ENCODE data around the gene MLEC.

The MLEC gene, protein sequence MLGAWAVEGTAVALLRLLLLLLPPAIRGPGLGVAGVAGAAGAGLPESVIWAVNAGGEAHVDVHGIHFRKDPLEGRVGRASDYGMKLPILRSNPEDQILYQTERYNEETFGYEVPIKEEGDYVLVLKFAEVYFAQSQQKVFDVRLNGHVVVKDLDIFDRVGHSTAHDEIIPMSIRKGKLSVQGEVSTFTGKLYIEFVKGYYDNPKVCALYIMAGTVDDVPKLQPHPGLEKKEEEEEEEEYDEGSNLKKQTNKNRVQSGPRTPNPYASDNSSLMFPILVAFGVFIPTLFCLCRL

DNA sequence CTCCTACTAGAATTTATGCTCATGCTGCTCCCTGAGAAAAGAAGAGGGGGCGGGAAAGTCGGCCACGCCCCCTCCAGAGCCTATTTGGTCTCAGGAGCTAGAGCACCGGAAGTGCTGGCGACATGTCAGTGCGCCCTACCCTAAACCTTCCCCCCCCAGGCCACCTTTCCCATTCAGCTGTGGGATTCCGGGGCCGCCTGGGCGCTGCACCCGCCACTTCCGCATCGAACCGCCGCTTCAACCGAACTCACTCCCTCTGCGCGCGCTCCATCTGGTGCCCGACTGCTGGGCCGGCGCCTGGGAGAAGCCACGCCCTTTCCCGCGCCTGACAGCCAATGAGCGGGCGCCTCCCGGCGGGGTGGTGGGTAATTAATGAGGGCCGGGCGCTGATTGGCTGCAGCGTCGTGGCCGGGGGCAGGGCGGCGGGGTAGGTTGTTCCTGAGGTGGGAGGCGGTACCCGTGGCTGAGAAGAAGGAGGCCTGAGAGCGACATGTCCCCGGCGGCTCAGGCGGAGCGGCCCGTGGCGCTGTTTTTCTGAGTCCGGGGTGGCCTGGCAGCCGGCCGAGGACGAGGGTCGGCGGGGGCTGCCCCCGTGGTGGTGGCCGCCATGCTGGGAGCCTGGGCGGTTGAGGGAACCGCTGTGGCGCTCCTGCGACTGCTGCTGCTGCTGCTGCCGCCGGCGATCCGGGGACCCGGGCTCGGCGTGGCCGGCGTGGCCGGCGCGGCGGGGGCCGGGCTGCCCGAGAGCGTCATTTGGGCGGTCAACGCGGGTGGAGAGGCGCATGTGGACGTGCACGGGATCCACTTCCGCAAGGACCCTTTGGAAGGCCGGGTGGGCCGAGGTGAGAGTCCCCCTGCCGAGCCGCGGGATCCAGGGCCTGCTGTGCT is at the start of gene MLEC:
MLEC (plus strand) TSS at position 460 of the 888 bp plus-strand sequence; CDS start at position 608, 148 bp downstream.
- DNase-seq = peak; percentile 98

DNA sequence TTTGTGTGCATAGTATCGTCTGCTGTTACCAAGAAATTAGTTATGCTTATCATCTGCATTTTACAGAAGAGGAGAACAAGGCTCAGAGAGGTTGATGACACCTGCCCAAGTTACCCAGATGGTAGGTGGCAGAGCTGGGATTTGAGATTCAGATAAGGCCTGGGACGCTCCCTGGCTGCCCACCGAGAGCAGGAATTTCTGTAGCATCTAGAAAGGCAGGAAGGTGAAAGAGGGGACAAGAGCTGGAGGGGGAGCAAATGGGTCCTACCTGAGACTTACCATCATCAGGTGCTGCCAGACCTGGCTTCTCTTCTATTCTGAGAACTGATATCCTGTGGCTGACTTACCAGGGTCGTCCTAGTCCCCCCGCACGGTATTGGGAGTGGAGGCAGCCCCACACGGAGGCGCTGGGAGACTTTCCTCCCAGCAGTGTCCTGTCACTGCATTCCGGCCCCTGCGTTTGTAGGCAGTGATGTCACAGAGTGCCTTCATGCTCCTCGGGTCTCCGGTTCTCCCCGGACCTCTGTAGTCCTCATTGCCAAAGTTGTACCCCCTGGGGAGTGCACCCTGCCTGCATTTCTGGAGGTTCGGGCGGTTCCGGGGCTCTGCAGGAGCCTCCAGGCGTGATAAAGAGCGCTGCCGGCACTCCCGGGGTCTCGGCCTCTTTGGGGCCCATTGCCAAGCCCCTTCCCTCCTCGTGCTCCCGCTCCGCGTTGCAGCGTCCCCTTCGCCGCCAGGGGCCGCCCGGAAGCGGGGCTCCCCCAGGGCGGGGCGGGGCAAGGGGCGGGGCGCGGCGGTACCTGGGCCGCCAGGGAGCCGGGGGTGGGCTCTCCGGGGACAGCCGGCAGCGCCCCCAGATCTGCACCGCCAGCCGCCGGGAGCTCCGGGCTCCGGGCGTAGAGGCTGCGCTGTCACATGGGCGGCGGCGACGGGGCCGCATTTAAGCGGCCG is 46.9 kb upstream of the MLEC start, which contains the start of gene CABP1:
CABP1 (plus strand) TSS at position 856 of the 951 bp plus-strand sequence; CDS start at position 916, 60 bp downstream.
- peak; percentile 59 for DNase-seq

DNA sequence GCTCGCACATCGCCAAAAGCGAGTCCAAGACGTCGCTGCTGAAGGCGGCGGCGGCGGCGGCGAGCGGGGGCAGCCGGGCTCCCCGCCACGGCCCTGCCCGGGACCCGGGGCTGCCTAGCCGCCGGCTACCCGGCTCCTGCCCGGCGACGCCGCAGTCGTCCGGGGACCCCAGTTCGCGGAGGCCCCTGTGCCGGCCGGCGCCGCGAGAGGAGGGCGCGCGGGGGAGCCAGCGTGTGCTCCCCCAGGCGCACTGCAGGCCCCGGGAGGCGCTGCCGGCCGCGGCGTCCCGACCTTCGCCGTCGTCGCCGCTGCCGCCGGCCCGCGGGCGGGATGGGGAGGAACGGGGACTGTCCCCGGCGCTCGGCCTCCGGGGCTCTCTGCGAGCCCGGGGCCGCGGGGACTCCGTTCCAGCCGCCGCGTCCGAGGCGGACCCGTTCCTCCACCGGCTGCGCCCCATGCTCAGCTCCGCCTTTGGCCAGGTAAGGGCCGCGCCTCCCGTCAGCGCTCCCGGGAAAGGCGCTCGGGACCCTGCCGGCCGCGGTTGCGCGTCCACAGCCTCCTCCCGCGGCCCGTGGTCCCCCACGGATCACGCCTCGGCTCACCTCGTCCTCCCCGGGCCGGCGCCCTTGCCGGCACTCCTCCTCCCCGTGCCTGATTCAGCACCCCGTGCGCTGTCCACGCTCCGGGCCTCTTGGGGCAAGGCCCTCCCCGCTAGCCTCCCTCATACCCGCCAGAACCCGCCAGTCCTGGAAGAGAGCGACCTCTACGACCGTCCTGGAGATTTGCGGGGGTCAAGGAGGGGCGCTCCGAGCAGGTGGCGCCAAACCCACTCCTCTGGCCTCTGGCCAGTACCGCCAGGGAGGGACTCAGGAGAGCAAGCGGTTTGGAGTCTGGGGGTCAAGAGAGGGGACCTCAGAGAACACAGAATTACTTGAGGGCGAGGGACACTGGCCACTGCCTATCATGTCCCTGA is 45.8 kb upstream of the MLEC start:
- no peak for DNase-seq

DNA sequence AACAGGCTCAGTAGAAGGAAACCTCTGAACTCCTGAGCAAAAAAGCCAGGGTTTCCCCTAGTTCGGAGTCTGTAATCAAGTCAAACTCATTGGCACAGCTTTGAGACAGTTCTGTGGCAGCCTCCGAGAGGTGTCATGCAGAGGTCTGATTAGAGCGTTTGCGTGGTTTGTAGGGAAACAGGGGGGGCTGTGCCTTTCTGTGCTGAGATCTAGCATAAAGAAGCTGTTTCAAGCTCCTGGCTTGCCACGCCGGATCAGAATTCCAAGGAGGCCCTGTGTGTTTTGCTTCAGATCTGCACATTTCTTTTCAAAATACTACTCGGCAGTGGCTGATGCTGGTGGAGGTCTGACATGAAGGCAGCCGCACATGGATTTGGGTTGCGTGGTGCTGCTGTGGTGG is 44.8 kb upstream of the MLEC start:
- no peak for DNase-seq

DNA sequence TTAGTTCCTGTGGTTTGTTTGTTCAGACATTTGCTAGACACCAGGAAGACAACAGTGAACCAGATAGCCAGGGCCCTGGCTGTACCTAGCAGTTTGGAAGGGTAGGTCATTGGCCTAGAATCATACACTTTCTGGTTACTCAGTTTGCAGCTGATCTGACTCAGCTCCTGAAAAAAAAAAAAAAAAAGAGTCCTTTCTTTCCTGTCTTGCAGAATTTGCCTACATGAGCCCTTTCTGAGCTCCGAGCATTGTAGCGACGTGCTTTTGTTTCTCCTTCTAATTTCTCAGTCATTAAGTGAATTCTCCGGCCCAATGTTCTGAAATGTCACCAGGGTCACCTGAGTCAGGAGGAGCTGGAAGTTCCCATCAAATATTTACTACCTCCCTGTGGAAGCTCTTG is 44.1 kb upstream of the MLEC start:
- DNase-seq = no peak

DNA sequence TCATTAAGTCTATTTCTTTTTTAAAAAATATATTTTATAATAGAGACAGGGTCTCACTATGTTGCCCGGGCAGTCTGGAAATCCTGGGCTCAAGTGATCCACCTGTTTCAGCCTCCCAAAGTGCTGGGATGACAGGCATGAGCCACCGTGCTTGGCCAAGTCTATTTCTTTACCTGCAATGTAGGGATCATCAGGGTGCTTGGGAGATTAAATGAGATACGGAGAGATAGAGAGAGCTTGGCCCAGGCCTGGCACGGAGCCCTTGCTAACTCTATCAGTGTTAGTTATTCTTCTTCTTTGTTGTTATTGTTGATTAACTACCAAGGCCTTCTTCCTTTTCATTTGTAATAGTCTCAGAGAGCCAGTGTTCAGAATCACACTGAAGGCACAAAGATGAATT is 43.4 kb upstream of the MLEC start:
- DNase-seq = no peak

DNA sequence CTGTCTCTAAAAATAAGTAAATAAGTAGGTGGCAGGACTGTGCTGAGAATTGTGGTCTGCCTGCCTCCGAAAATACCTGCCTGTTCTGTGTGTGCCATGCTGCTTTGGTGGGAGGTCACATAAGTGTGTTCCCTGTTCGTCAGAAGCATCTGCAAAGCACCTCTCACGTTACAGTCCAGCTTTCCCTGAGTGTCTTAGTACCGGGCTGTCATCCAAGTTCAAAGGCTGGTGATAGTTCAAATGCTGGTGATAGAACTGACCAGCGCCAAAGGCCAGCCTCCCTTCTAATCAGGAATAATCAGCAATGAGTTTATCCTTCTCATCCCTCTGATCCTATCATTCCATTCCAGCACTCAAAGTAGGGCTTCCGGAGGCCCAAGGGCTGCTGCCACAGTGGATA is 40.9 kb upstream of the MLEC start:
- DNase-seq = no peak

DNA sequence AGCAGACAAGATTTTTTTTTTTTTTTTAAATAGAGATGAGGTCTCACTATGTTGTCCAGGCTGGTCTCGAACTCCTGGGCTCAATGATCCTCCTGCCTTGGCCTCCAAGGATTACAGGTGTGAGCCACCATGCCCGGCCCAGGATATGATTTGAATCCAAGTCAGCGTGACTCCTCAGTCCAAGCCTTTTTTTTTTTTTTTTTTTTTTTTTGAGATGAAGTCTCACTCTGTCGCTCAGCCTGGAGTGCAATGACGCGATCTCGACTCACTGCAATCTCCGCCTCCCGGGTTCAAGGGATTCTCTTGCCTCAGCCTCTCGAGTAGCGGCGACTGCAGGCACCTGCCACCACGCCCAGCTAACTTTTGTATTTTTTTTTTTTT is 39.6 kb upstream of the MLEC start:
- no peak for DNase-seq

DNA sequence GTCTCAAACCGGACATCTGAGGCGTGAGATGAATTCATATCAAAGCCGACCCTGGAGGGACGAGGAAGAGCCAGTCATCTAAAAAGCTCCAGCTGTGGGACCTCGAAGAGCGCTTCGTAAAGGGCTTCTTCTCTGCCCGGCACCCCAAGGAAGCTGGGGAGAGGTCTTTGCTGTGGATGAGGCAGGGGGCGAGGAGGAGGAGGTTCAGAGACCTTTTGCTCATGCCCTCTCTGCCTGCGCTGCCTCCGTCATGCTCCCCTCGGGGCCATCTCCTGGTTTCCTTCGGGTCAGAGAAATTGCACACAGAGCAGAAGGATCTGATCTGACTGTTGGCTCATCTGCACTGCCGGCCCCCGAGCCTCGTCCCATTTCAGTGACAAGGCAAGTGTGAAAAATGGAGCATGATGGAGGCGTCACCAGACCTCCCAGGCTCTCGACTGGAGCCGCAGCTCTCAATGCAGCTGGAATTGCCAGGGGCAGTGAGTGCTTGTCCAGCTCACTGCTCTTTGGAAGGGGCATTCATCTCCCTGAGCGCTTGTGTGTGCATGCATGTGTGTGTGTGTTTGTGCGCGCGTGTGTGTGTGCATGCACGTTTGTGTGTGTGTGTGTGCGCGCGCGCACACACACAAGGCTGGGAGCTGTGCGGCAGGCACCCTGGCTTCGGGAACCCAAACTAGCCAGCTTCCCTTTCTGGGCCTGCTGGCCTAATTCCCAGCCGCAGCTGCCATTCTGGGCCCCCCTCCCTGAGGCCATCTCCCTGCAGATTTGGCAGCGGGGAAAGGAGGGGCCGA is 37.3 kb upstream of the MLEC start:
- DNase-seq = no peak

DNA sequence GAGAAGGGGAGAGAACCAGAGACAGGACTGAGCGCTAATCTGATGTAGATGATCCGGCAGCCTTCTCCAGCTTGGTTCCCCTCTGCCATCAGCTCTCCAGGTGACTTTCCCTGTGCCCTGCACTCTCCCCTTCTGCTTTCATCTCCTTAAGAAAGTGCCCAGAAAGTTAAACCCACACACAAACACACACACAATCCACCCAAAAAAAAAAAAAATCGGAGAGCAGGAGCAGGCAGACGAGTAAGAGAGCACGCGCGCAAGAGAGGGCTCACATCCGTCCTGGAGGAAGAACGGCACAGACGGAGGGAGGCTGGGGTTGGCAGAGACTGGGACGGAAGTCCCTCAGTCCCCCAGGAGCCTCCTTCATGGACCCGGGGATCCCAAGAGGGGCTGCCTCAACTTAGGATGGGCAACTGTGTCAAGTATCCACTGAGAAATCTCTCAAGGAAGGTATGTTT is 36.7 kb upstream of the MLEC start:
- DNase-seq = no peak

DNA sequence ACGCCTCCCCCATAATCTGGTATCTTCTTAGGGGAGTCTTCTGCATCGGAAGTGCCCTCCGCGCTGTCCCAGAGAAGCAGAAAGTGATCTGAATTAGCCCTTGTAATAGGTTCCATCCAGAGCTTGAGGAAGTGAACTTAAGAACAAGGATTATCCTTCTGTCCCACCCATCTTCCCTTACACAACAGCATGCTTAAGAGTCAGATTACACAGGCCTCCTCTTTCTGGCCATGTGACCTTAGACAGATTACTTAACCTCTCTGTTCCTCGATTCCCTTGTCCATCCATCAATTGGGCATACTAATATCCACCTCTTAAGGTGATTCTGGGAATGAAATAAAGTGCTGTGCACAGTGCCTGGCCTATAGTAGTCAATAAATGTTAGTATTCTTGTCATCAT is 35.1 kb upstream of the MLEC start:
- no peak for DNase-seq

DNA sequence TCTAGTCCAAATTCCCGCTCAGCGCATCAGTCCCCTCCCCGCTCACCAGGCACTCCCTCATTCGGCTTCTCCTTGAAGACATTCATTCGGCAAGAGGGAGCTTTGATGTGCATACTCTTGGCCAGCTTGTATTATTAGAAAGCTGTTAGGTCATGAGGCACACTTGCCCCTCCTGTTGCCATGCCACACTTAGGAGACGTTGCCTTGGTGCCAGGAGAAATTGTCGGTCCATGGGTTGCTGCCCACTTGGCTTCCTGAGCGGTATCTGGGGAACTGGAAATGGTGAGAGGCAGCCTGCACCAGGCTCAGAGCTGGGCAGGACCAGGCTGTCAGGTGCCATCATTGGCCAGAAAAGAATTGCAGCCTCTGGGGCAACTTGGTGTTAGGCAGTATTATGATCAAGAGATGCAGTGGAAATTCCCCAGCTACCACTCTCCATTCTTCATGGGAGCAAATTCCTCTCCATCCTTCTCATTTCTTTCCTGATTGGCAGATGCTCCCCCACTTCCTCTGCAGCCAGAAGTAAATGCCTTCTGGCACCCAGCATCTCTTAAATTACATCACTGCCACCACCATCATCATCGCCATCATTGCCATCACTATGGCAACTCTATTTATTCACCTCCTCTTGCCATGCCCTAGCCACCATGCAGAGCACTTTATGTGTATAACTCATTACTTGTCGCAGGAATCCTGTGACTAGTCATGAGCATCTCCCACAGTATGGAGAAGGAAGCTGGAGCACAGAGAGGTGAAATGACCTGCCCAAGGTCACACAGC is 34.1 kb upstream of the MLEC start:
- DNase-seq = no peak

DNA sequence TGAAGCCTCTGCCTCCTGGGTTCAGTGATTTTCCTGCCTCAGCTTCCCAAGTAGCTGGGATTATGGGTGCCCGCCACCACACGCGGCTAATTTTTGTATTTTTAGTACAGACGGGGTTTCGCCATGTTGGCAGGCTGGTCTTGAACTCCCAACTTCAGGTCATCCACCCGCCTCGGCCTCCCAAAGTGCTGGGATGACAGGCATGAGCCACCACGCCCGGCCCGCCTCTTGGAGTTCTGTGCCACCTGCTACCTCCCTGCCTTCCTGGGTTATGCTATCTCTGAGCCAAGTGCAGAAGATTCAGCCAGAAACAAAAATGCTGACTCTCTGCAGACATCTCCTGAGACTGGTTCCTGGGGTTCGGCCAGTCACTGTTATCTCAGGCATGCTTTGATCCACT is 33.3 kb upstream of the MLEC start:
- no peak for DNase-seq

DNA sequence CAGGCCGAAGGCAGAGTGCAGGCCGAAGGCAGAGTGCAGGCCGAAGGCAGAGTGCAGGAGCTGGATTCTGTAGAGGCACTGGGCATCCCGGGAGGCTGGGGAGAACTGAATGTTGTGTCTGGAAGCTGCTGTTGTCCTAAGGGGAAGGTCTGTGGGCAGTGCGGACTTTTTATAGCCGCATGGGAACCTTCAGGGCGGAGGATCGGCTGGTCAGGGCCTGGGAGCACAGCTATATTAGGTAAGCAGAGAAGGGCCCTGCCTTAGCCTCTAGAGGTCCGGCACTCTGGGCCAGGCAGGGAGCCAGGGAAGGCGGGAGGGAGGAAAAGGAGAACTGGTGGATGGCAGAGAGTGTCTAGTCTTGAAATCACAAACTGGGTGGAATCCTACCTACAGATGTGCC is 32.3 kb upstream of the MLEC start:
- DNase-seq = no peak

DNA sequence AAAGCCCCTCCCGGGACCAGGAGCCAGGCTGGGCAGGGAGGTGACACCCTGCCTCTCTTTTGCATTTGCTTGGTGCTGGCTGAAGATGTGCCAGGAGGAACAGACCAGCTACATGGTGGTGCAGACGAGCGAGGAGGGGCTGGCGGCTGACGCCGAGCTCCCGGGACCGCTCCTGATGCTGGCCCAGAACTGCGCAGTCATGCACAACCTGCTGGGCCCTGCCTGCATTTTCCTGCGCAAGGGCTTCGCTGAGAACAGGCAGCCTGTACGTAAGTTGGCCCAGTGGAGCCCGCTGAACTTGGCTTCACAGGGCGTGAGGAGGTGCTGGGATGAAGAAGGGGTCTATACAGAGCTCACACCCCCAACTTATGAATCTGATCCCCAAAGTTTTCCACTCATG is 30.9 kb upstream of the MLEC start:
- DNase-seq = no peak

DNA sequence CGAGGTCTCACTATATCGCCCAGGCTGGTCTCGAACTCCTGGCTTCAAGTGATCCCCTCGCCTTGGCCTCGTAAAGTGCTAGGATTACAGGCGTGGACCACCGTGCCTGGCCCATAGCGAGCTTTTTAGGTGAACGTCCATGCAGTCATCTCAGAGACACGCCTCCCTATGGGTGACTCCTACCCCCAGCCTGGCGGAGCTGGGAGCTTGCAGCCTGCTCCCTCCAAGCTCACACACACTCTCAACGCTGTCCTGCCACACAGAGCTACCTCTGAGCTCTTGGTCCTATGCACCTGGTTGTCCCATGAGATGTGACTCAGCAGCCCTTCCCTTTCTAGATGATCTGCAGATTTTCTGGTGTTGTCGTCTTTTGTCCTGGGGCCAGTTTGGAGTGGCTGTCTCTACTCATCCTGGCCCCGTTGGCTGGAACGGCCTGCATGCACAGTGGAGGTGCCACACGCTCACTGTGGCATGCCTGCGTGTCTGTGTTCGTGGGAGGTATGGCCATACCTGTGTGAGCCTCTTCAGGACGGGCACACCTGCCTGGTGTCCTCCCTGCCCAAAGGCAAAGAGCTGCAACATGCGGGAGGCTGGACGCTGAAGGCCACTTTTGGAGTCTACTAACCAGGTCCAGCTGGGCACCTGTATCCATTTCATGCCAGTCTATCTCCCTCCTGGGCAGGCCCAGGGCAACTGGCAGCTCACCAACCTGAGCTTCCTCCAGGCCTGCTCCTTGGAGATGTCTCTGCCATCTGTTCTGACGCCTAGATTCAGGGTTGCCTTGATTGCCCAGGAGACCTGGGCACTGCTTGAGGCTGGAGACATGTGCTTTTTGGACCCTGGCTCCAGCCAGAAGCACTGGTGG is 28.4 kb upstream of the MLEC start:
- DNase-seq = no peak

DNA sequence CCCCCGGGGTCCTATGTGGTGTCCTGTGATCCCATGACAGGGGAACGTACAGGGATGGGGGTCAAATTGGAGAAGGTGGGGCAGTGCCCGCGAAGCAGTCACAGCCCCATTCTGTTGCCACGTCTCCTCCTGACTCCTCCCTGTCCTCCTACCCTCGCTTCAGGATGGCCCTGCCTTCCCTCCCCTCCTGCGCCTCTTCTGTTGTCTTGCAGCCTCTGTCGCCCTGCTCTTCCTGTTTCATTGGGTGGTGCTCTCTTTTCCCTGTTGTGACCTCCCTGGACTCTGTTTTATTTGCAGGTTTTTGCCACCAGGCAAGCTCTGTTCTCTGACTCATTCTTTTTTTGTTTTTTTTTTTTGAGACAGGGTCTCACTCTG is 27.8 kb upstream of the MLEC start:
- DNase-seq = no peak

DNA sequence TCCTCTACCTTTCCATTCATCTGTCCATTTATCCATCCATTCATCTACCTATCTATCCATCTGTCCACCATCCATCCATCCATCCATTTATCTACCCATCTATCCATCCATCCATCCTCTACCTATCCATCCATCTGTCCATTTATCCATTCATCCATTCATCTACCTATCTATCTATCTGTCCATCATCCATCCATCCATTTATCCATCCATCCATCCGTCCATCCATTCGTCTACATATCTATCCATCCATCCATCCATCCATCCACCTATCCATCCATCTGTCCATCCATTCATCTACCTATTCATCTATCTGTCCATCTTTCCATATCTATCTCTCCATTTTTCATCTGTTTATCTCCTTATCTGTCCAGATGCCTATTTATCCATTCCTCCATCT is 25.5 kb upstream of the MLEC start:
- no peak for DNase-seq

DNA sequence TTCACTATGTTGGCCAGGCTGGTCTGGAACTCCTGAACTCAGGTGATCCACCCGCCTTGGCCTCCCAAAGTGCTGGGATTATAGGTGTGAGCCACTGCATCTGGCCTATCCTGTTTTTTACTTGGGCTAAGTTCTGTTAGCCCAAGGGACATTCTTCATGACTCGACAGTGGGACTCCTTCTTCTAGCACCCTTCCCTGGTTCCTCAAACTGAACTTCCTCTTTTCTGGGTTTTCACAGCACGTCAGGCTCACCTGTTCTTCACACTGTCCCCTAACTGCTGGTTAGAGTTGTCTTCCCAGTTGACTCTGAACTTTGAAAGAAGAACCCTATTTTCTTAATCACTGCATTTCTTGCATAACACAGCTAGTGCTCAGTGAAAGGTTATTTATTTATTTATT is 24.1 kb upstream of the MLEC start:
- DNase-seq = no peak
